ENCODE data around the gene UBXN2A. TPM values are rescaled to one million over a fixed set of nuclear protein-coding genes. Genes with fewer than 3 reads are reported as not detected.

Gene UBXN2A
- total and polyA plus RNA-seq, 8 donors = 2.4 to 9.0 (median 4.8) TPM

DNA sequence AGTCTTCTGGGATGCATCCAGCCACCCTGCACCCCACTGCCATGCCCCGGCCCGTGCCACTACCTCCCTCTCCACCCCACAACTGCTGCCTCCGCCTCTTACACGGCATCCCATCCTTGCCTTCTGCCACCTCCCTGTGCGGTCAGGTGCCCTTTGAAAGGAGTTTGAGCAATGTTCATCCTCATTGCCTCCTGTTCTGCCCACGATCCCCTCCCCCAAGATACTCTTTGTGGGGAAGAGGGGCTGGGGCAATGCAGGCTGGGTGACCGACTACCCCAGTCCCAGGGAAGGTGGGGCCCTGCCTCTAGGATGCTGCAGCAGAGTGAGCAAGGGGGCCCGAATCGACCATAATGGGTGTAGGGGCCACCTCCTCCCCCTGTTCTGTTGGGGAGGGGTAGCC is 78.0 kb downstream of the UBXN2A start:
- Histone ChIP-seq H3K9me3 (no peaks in the 10 kb centered on the region), H3K27ac (no peak overlapping the region), H3K36me3 (no peaks in the 10 kb centered on the region), H3K27me3 (no peaks in the 10 kb centered on the region), H3K4me1 (no peaks in the 10 kb centered on the region), H3K4me3 (no peak overlapping the region)
- WGBS, 2 donors = 74 to 88% methylated on average over 9 of the region's 9 CpGs
- TF ChIP-seq, protein P1, sequence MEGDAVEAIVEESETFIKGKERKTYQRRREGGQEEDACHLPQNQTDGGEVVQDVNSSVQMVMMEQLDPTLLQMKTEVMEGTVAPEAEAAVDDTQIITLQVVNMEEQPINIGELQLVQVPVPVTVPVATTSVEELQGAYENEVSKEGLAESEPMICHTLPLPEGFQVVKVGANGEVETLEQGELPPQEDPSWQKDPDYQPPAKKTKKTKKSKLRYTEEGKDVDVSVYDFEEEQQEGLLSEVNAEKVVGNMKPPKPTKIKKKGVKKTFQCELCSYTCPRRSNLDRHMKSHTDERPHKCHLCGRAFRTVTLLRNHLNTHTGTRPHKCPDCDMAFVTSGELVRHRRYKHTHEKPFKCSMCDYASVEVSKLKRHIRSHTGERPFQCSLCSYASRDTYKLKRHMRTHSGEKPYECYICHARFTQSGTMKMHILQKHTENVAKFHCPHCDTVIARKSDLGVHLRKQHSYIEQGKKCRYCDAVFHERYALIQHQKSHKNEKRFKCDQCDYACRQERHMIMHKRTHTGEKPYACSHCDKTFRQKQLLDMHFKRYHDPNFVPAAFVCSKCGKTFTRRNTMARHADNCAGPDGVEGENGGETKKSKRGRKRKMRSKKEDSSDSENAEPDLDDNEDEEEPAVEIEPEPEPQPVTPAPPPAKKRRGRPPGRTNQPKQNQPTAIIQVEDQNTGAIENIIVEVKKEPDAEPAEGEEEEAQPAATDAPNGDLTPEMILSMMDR (IDR thresholded peaks at IDR 0.05) = no peak
- DNase-seq (no peak), ATAC-seq (no peak), FAIRE-seq (no peak)
- intact Hi-C loops (cut with DNase I) = no loop called here

DNA sequence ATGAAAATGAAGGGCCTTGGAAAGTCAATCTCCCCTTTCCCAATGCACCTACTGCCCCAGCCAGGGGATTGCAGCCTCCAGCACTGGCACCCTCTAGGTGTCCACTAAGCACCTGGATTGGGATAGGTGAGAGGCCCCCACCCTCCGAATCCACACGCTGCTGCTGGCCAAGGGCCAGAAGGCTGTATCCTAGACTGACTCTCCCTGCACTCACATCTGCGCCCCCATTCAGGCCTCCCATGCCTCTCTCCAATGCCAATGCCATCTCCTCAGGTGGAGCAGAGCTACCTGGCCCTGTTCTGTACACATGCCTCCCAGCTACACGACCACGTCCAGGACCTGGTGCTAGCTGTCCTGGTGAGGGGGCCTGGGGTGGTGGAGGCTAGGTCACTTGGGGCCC is 79.5 kb downstream of the UBXN2A start:
- 68 to 71% methylated on average over 5 of the region's 5 CpGs for whole genome bisulfite sequencing, 2 donors
- H3K4me1 ChIP-seq = no peaks in the 10 kb centered on the region
- TF ChIP-seq, protein P1 (IDR thresholded peaks at IDR 0.05) = no peak
- intact Hi-C loops (cut with DNase I) = no loop called here
- no peak overlapping the region for H3K27ac ChIP-seq
- no peak overlapping the region for H3K4me3 ChIP-seq
- peak in 1 of 6 donors; percentile 52 for DNase-seq
- ATAC-seq = no peak
- no peaks in the 10 kb centered on the region for H3K27me3 ChIP-seq
- FAIRE-seq = no peak
- no peaks in the 10 kb centered on the region for H3K36me3 ChIP-seq
- H3K9me3 ChIP-seq = no peaks in the 10 kb centered on the region

DNA sequence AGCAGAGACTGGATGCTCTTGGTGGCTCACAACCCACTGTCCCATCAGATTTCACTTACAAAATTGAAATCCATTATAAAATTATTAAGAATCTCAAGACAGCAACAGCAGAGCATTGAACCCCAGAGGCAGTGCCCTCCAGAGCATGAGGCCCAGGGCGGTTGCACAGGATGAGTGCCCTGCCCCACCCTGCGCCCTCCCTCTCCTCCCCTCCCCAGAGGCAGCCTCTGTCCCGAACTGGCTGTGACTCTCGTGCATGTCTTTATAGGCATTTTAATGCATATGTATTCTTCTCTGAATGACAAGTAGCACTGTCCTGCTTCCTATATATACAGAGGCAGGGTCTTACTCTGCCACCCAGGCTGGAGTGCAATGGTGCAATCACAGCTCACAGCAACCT is 80.0 kb downstream of the UBXN2A start:
- DNase-seq = no peak
- intact Hi-C loops (cut with DNase I) = no loop called here
- TF ChIP-seq, protein P1 (IDR thresholded peaks at IDR 0.05) = no peak
- no peaks in the 10 kb centered on the region for H3K27me3 ChIP-seq
- ATAC-seq = no peak
- 81% methylated on average over 4 of the region's 4 CpGs for WGBS, 2 donors
- H3K27ac ChIP-seq = no peak overlapping the region
- H3K9me3 ChIP-seq = no peaks in the 10 kb centered on the region
- H3K4me1 ChIP-seq = no peaks in the 10 kb centered on the region
- no peaks in the 10 kb centered on the region for H3K36me3 ChIP-seq
- H3K4me3 ChIP-seq = no peak overlapping the region
- no peak for FAIRE-seq

DNA sequence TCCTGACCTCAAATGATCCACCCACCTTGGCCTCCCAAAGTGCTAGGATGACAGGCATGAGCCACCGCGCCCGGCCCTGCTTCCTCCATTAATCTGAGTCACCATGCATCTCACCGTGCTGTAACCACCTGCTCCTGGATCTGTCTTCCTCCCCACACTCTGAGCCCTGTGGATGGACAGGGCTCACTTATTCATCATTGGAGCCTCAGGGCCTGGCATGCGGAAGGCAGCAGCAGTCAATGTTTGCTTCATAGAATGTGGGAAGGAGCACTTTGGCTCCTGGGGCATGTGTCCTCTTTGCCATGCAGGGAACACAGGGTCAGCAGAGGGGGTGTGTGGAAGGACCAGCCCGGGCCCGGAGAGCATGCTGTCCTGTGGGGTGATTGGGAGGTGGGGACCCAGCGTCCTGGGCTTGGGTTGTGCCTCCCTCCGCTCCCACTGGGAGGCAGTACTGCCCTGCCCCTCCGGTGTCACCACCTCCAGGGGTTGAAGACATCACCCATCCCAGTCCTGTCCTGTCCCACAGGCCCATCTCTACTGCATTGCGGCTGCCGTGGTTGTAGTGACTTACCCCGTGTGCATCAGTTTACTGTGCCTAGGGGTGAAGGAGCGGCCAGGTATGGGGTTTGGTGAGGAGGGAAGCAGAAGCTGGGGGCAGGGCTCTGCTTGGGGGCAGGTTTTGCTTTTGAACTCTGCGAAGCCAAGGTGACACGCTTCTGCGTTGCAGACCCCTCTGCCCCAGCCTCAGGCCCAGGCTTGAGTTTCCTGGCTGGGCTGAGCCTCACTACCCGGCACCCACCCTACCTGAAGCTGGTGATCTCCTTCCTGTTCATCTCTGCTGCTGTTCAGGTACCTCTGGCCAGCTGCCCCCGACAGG is 81.1 kb downstream of the UBXN2A start:
- WGBS, 2 donors = 66 to 71% methylated on average over 19 of the region's 19 CpGs
- intact Hi-C loops (cut with DNase I) = no loop called here
- Histone ChIP-seq H3K27ac (no peak overlapping the region), H3K4me1 (no peaks in the 10 kb centered on the region), H3K4me3 (no peak overlapping the region), H3K27me3 (no peaks in the 10 kb centered on the region), H3K36me3 (no peaks in the 10 kb centered on the region), H3K9me3 (no peaks in the 10 kb centered on the region)
- ATAC-seq (peak in 3 of 4 donors; percentile 64 to 80 (median 66)), FAIRE-seq (no peak), DNase-seq (peak in 1 of 6 donors; percentile 54)
- TF ChIP-seq, protein P1 (IDR thresholded peaks at IDR 0.05) = no peak

- 83 to 86% methylated on average over 14 of the region's 14 CpGs for WGBS, 2 donors
- H3K27ac ChIP-seq = no peak overlapping the region
- no peak for DNase-seq
- ATAC-seq = no peak
- H3K36me3 ChIP-seq = no peaks in the 10 kb centered on the region
- no peak overlapping the region for H3K4me3 ChIP-seq
- FAIRE-seq = no peak
- H3K27me3 ChIP-seq = no peaks in the 10 kb centered on the region
- TF ChIP-seq, protein P1 (IDR thresholded peaks at IDR 0.05) = no peak
- no peaks in the 10 kb centered on the region for H3K9me3 ChIP-seq
- H3K4me1 ChIP-seq = no peaks in the 10 kb centered on the region
- intact Hi-C loops (cut with DNase I) = no loop called here
Observed at GRCh38 chr2:24022324-24022974, 82.2 kb downstream of the UBXN2A start.

Data from pancreas (tissue), 10 donors.